ENCODE results near the gene HMG20B.

Gene HMG20B

DNA sequence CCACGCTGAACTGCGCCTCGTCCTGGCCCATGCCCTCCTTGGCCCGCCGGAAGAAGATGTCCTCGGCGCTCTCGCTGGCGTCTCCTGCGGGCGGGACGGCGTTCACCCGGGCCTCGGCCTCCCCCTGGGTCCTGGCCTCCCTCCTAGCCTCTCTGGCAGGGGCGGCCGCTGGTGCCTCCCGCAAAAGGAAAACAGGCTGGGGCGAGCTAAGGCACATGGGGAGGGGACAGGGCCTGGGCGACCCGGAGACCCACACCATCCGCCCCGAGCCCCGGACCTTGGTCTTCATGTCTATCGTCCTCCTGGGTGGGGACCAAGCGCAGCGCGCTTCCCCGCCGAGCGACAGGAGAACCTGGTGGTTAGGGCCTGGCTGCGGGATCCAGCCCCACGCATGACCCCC is 39.6 kb downstream of the HMG20B start:
- Histone ChIP-seq H3K36me3 (replicated peaks; ENCODE audit: insufficient read depth, low read length) (peaks cover 8% of the 10 kb centered on the region; the same call in 1 of the 2 replicates), H3K27ac (ENCODE audit: low read length) (no peak overlapping the region), H3K4me2 (ENCODE audit: low read depth, low read length) (no peak overlapping the region), H3K4me1 (ENCODE audit: low read length) (peaks cover 5% of the 10 kb centered on the region; the same call in 1 of the 2 replicates), H3F3A (ENCODE audit: insufficient read depth, low read length) (peaks cover 6% of the 10 kb centered on the region; the same call in 1 of the 2 replicates), H3K9me3 (replicated peaks; ENCODE audit: insufficient read depth, low read length) (no peaks in the 10 kb centered on the region), H3K9me2 (replicated peaks; ENCODE audit: insufficient read depth, low read length) (no peaks in the 10 kb centered on the region), H3K79me2 (ENCODE audit: low read length) (no peaks in the 10 kb centered on the region), H4K20me1 (ENCODE audit: insufficient read depth, low read length) (no peaks in the 10 kb centered on the region), H2AFZ (ENCODE audit: low read length) (no peak overlapping the region), H3K9ac (ENCODE audit: low read length) (no peak overlapping the region), H3K4me3 (ENCODE audit: low read length) (no peak overlapping the region), H3K27me3 (replicated peaks; ENCODE audit: insufficient read depth, low read length) (no peaks in the 10 kb centered on the region)
- TF ChIP-seq, protein P1, sequence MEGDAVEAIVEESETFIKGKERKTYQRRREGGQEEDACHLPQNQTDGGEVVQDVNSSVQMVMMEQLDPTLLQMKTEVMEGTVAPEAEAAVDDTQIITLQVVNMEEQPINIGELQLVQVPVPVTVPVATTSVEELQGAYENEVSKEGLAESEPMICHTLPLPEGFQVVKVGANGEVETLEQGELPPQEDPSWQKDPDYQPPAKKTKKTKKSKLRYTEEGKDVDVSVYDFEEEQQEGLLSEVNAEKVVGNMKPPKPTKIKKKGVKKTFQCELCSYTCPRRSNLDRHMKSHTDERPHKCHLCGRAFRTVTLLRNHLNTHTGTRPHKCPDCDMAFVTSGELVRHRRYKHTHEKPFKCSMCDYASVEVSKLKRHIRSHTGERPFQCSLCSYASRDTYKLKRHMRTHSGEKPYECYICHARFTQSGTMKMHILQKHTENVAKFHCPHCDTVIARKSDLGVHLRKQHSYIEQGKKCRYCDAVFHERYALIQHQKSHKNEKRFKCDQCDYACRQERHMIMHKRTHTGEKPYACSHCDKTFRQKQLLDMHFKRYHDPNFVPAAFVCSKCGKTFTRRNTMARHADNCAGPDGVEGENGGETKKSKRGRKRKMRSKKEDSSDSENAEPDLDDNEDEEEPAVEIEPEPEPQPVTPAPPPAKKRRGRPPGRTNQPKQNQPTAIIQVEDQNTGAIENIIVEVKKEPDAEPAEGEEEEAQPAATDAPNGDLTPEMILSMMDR (IDR thresholded peaks at IDR 0.05; ENCODE audit: low read length), result no peak
- TF ChIP-seq EZH2 (optimal IDR thresholded peaks at IDR 0.05; ENCODE audit: low read depth, low read length) (no peak), EZH2phosphoT487 (IDR thresholded peaks at IDR 0.05; ENCODE audit: low read length) (no peak)
- no peak for DNase-seq

DNA sequence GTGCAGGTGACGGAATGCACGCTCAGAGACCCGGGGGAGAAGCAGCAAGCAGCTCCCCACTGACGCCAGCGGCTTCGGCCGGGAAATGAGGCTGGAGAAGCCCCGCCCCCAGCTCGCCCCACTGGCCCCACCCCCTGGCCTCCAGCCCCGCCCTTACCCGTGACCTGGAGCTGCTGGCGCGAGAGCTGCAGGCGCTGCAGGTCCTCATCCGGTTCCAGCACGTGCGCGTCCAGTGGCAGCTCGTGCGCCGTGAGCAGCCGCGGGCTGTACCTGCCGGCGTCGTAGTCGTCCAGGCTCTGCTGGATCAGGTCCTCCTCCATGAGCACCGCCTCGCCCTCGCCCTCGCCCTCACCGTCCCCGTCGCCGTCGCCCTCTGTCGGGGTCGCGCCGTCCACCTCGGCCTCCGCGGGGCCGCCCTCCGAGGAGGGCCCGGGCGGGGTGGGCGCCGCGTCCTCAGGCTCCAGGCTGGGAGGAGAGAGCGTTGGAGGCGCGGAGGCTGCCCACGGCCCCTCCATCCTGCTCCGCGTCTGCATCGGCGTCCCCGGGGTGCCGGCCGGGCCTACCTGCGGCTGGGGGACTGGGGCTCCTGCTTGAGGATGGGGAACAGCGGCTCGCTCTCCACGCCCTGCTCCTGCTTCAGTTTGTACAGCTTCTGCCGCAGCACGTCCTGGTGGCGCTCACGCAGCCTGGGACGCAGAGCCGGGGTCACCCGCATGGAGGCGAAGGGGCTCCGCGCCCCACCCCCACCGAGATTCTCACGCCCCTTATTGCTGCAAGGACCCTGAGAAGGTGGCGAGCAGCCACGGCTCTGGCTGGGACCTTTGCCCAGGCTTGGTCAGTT is 40.4 kb downstream of the HMG20B start:
- peaks cover 8% of the 10 kb centered on the region; the same call in 1 of the 2 replicates for H3K36me3 ChIP-seq (replicated peaks; ENCODE audit: insufficient read depth, low read length)
- no peak overlapping the region for H3K9ac ChIP-seq (ENCODE audit: low read length)
- no peaks in the 10 kb centered on the region for H4K20me1 ChIP-seq (ENCODE audit: insufficient read depth, low read length)
- H3F3A ChIP-seq (ENCODE audit: insufficient read depth, low read length), result peaks cover 8% of the 10 kb centered on the region; the same call in 1 of the 2 replicates
- no peaks in the 10 kb centered on the region for H3K27me3 ChIP-seq (replicated peaks; ENCODE audit: insufficient read depth, low read length)
- H3K27ac ChIP-seq (ENCODE audit: low read length), result no peak overlapping the region
- no peak overlapping the region for H3K4me2 ChIP-seq (ENCODE audit: low read depth, low read length)
- no peaks in the 10 kb centered on the region for H3K79me2 ChIP-seq (ENCODE audit: low read length)
- no peak for DNase-seq
- peaks cover 10% of the 10 kb centered on the region; the same call in 1 of the 2 replicates for H3K4me1 ChIP-seq (ENCODE audit: low read length)
- no peak for TF ChIP-seq EZH2phosphoT487 (IDR thresholded peaks at IDR 0.05; ENCODE audit: low read length)
- TF ChIP-seq, protein P1 (IDR thresholded peaks at IDR 0.05; ENCODE audit: low read length), result no peak
- no peak for TF ChIP-seq EZH2 (optimal IDR thresholded peaks at IDR 0.05; ENCODE audit: low read depth, low read length)
- H3K9me2 ChIP-seq (replicated peaks; ENCODE audit: insufficient read depth, low read length), result no peaks in the 10 kb centered on the region
- no peaks in the 10 kb centered on the region for H3K9me3 ChIP-seq (replicated peaks; ENCODE audit: insufficient read depth, low read length)
- no peak overlapping the region for H3K4me3 ChIP-seq (ENCODE audit: low read length)
- no peak overlapping the region for H2AFZ ChIP-seq (ENCODE audit: low read length)

DNA sequence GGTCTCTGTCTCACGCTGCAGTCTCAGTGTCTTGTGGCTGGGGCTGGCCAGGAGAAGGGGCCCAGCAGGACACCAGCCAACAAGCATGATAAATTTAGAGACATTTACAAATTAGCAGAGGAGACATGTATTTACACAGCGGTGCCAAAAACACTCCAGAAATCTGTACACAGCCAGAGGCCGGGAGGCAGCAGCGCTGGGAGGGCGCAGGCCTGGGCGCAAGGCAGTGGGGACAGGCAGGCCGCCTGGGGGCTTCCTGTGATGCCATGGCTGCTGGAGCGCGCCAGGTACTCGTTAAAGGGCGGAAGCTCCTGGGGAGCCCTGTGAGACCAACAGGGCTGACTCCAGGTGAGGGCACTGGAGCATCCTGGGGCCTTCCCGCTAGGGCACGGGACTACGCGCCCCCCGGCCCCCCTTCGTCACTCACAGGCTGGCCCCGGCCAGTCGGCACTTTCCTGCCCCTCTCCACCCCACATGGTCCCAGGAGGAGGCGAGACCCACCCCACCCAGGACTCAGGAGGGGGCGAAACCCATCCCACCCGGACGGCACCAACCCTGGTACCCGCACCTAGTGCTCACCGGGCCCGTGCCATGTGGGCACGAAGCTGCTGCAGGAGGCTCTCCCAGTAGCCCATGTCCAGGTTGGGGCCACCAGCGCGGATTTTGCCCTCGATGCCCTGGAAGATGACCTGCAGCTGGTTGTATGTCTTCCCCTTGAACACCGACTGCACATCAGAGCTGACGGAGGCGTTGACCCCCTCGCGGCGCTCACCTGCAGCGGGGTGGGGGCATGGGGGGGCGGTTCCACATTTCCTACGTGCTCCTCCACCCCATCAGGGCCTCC is 41.3 kb downstream of the HMG20B start:
- no peaks in the 10 kb centered on the region for H3K27me3 ChIP-seq (replicated peaks; ENCODE audit: insufficient read depth, low read length)
- DNase-seq, result no peak
- no peak overlapping the region for H3K4me2 ChIP-seq (ENCODE audit: low read depth, low read length)
- H3K27ac ChIP-seq (ENCODE audit: low read length), result no peak overlapping the region
- no peak overlapping the region for H3K9ac ChIP-seq (ENCODE audit: low read length)
- TF ChIP-seq EZH2phosphoT487 (IDR thresholded peaks at IDR 0.05; ENCODE audit: low read length) (no peak), EZH2 (optimal IDR thresholded peaks at IDR 0.05; ENCODE audit: low read depth, low read length) (no peak)
- TF ChIP-seq, protein P1 (IDR thresholded peaks at IDR 0.05; ENCODE audit: low read length), result no peak
- peaks cover 13% of the 10 kb centered on the region; the same call in 1 of the 2 replicates for H3F3A ChIP-seq (ENCODE audit: insufficient read depth, low read length)
- no peaks in the 10 kb centered on the region for H3K9me3 ChIP-seq (replicated peaks; ENCODE audit: insufficient read depth, low read length)
- no peaks in the 10 kb centered on the region for H3K9me2 ChIP-seq (replicated peaks; ENCODE audit: insufficient read depth, low read length)
- peaks cover 11% of the 10 kb centered on the region; the same call in 1 of the 2 replicates for H3K4me1 ChIP-seq (ENCODE audit: low read length)
- H3K79me2 ChIP-seq (ENCODE audit: low read length), result no peaks in the 10 kb centered on the region
- H4K20me1 ChIP-seq (ENCODE audit: insufficient read depth, low read length), result no peaks in the 10 kb centered on the region
- H3K4me3 ChIP-seq (ENCODE audit: low read length), result no peak overlapping the region
- peaks cover 8% of the 10 kb centered on the region; the same call in 1 of the 2 replicates for H3K36me3 ChIP-seq (replicated peaks; ENCODE audit: insufficient read depth, low read length)
- no peak overlapping the region for H2AFZ ChIP-seq (ENCODE audit: low read length)
